IMR-90 (cell line): ENCODE results near the gene SPAG16. TPM values are rescaled to one million over a fixed set of nuclear protein-coding genes. Genes with fewer than 3 reads are reported as not detected.
A peak's percentile ranks its signal among the peaks of the same experiment; 100 is the strongest.

Experiments
- ATAC-seq: fragments of 200-7000 bp; cut with Tn5 transposase; 2 replicates; pipeline ENCODE4 v1.9.1; 2020; ENCODE audit warnings: low read depth, mild to moderate bottlenecking, moderate library complexity
- BruUV-seq: library from RNA; stranded (reverse); fragments of 400-500 nt; replicated peaks from 2 replicates; lab custom pipeline; 2021; lab: Mats Ljungman, UMichigan
- CTCF ChIA-PET: fragments of 300-600 bp; formaldehyde crosslinking; extraction: SDS; loops from one replicate; lab custom pipeline; 2021; ENCODE audit warnings: antibody characterized with exemption; lab: Yijun Ruan, JAX
- POLR2A ChIA-PET: fragments of 300-600 bp; sonication (Branson Sonifier 250); formaldehyde crosslinking; loops from one replicate; lab custom pipeline; 2022; ENCODE audit warnings: antibody characterized with exemption; ENCODE audit not compliant: unreplicated experiment; lab: Charles Lee
- DNase-seq: peaks from one replicate; pipeline ENCODE4 v3.0.0; 2013
- H2AFZ ChIP-seq: replicated peaks from 2 replicates; pipeline ENCODE3; 2013; ENCODE audit warnings: low read length, mild to moderate bottlenecking; ENCODE audit not compliant: poor library complexity
- H2AK5ac ChIP-seq: 2 replicates; pipeline ENCODE4 v1.6.1; 2013; ENCODE audit warnings: low read depth, low read length, inconsistent platforms
- H2AK9ac ChIP-seq: replicated peaks from 2 replicates; pipeline ENCODE3; 2013; ENCODE audit warnings: mild to moderate bottlenecking, low read depth, low read length, moderate library complexity; ENCODE audit not compliant: poor library complexity
- H2BK120ac ChIP-seq: 2 replicates; pipeline ENCODE4 v1.6.1; 2013; ENCODE audit warnings: low read depth, low read length, inconsistent platforms
- H2BK15ac ChIP-seq: 3 replicates; pipeline ENCODE4 v1.6.1; 2013; ENCODE audit warnings: low read depth, low read length, inconsistent platforms
- H2BK20ac ChIP-seq: 2 replicates; pipeline ENCODE4 v1.6.1; 2013; ENCODE audit warnings: low read depth, mild to moderate bottlenecking, inconsistent platforms, low read length, moderate library complexity
- H2BK5ac ChIP-seq: 2 replicates; pipeline ENCODE4 v1.6.1; 2013; ENCODE audit warnings: mild to moderate bottlenecking, low read depth, low read length, inconsistent platforms; ENCODE audit not compliant: poor library complexity, severe bottlenecking
- H3K14ac ChIP-seq: replicated peaks from 2 replicates; pipeline ENCODE4 v1.6.1; 2013; ENCODE audit warnings: low read depth, low read length, inconsistent platforms
- H3K18ac ChIP-seq: 2 replicates; pipeline ENCODE4 v1.6.1; 2013; ENCODE audit warnings: low read depth, low read length, control low read depth
- H3K23ac ChIP-seq: 2 replicates; pipeline ENCODE4 v1.6.1; 2013; ENCODE audit warnings: low read depth, low read length, inconsistent platforms
- H3K27ac ChIP-seq: 2 replicates; pipeline ENCODE4 v1.5.1; 2013; ENCODE audit warnings: mild to moderate bottlenecking, control low read depth, low read length; ENCODE audit not compliant: insufficient read depth
- H3K27me3 ChIP-seq: 2 replicates; pipeline ENCODE4 v1.6.1; 2013; ENCODE audit warnings: low read length; ENCODE audit not compliant: control insufficient read depth, insufficient read depth
- H3K36me3 ChIP-seq: 2 replicates; pipeline ENCODE4 v1.6.1; 2013; ENCODE audit warnings: low read length, mixed read lengths; ENCODE audit not compliant: control insufficient read depth, insufficient read depth
- H3K4ac ChIP-seq: 2 replicates; pipeline ENCODE4 v1.6.1; 2013; ENCODE audit warnings: low read depth, low read length, inconsistent platforms
- H3K4me1 ChIP-seq: 2 replicates; pipeline ENCODE4 v1.6.1; 2013; ENCODE audit warnings: low read length, mixed read lengths; ENCODE audit not compliant: control insufficient read depth, insufficient read depth
- H3K4me2 ChIP-seq: 2 replicates; pipeline ENCODE4 v1.6.1; 2013; ENCODE audit warnings: low read depth, mild to moderate bottlenecking, control low read depth, low read length, moderate library complexity
- H3K4me3 ChIP-seq: 2 replicates; pipeline ENCODE4 v1.5.1; 2013; ENCODE audit warnings: low read depth, mild to moderate bottlenecking, control low read depth, low read length, moderate library complexity; ENCODE audit not compliant: insufficient read depth
- H3K56ac ChIP-seq: 2 replicates; pipeline ENCODE4 v1.6.1; 2013; ENCODE audit warnings: low read length, inconsistent platforms; ENCODE audit not compliant: insufficient read depth; ENCODE audit errors: extremely low read depth
- H3K79me1 ChIP-seq, 2 experiments: 2 replicates each; pipeline ENCODE4 v1.6.1; 2013; ENCODE audit warnings: low read length in 2 of 2, inconsistent platforms in 1 of 2, low read depth in 1 of 2
- H3K9ac ChIP-seq: 2 replicates; pipeline ENCODE4 v1.6.1; 2013; ENCODE audit warnings: low read depth, low read length, control low read depth
- H3K9me1 ChIP-seq: 2 replicates; pipeline ENCODE4 v1.6.1; 2013; ENCODE audit warnings: low read length, inconsistent platforms; ENCODE audit not compliant: insufficient read depth
- H3K9me3 ChIP-seq: 2 replicates; pipeline ENCODE4 v1.6.1; 2013; ENCODE audit warnings: low read length; ENCODE audit not compliant: control insufficient read depth, insufficient read depth
- H4K20me1 ChIP-seq: 2 replicates; pipeline ENCODE4 v1.6.1; 2013; ENCODE audit warnings: low read length, inconsistent platforms; ENCODE audit not compliant: insufficient read depth
- H4K5ac ChIP-seq: 2 replicates; pipeline ENCODE4 v1.6.1; 2013; ENCODE audit warnings: mild to moderate bottlenecking, low read depth, low read length, control low read depth
- H4K8ac ChIP-seq, 2 experiments: 2 replicates each; pipeline ENCODE4 v1.6.1; 2013; ENCODE audit warnings: low read depth in 2 of 2, low read length in 2 of 2, control low read depth in 1 of 2, inconsistent platforms in 1 of 2
- H4K91ac ChIP-seq: 2 replicates; pipeline ENCODE4 v1.6.1; 2013; ENCODE audit warnings: low read depth, low read length, inconsistent platforms; ENCODE audit not compliant: insufficient read depth
- BHLHE40 ChIP-seq: fragments of 150-350 bp; IDR thresholded peaks from 2 replicates; pipeline ENCODE4 v1.6.1; 2016; ENCODE audit warnings: mild to moderate bottlenecking, low read depth, low read length
- CEBPB ChIP-seq: IDR thresholded peaks from 2 replicates; pipeline ENCODE4 v1.6.1; 2012; ENCODE audit warnings: low read depth, low read length, improper control_type of control experiment
- CHD1 ChIP-seq: IDR thresholded peaks from 2 replicates; pipeline ENCODE4 v1.6.1; 2012; ENCODE audit warnings: low read depth, low read length, improper control_type of control experiment
- FOS ChIP-seq: fragments of 150-350 bp; IDR thresholded peaks from 2 replicates; pipeline ENCODE4 v1.6.1; 2016; ENCODE audit warnings: low read depth, low read length
- MAFK ChIP-seq: IDR thresholded peaks from 2 replicates; pipeline ENCODE4 v1.6.1; 2012; ENCODE audit warnings: low read depth, low read length, improper control_type of control experiment
- MAZ ChIP-seq: IDR thresholded peaks from 2 replicates; pipeline ENCODE4 v1.6.1; 2012; ENCODE audit warnings: low read depth, mild to moderate bottlenecking, low read length, improper control_type of control experiment, moderate library complexity, borderline replicate concordance
- MXI1 ChIP-seq: IDR thresholded peaks from 2 replicates; pipeline ENCODE4 v1.6.1; 2012; ENCODE audit warnings: low read depth, mild to moderate bottlenecking, low read length, moderate library complexity, borderline replicate concordance
- NFE2L2 ChIP-seq: fragments of 150-350 bp; IDR thresholded peaks from 2 replicates; pipeline ENCODE4 v1.6.1; 2016; ENCODE audit warnings: low read depth, mild to moderate bottlenecking, low read length
- POLR2A ChIP-seq: IDR thresholded peaks from 2 replicates; pipeline ENCODE4 v1.6.1; 2012; ENCODE audit warnings: mild to moderate bottlenecking, low read depth, low read length
- RAD21 ChIP-seq: IDR thresholded peaks from 2 replicates; pipeline ENCODE4 v1.6.1; 2012; ENCODE audit warnings: low read length, improper control_type of control experiment
- RCOR1 ChIP-seq: IDR thresholded peaks from 2 replicates; pipeline ENCODE4 v1.6.1; 2012; ENCODE audit warnings: mild to moderate bottlenecking, low read length, improper control_type of control experiment; ENCODE audit not compliant: insufficient replicate concordance
- RFX5 ChIP-seq: IDR thresholded peaks from 2 replicates; pipeline ENCODE4 v1.8.0; 2012; ENCODE audit warnings: low read depth, mild to moderate bottlenecking, low read length, moderate library complexity
- SMC3 ChIP-seq: fragments of 150-350 bp; IDR thresholded peaks from 2 replicates; pipeline ENCODE4 v1.6.1; 2016; ENCODE audit warnings: low read depth, mild to moderate bottlenecking, antibody characterized with exemption, low read length, moderate library complexity
- WGBS, 2 experiments: methylation state at CpG; one replicate each; pipeline versions ENCODE4 v1.1.5 to v1.1.7; 2013; ENCODE audit warnings: missing lambda C conversion rate in 2 of 2; ENCODE audit not compliant: insufficient read length in 1 of 2; ENCODE audit errors: extremely low coverage in 2 of 2; 5-methylcytosine and 5-hydroxymethylcytosine counted together
- dilution Hi-C: fragments of 300-500 bp; cut with HindIII; formaldehyde crosslinking; loops from one replicate; pipeline ENCODE4 v1.14.3; 2018; ENCODE audit warnings: low sequenced_read_pairs; ENCODE audit not compliant: unreplicated experiment
- in situ Hi-C: fragments of 300-500 bp; cut with MboI; formaldehyde crosslinking; loops from 3 replicates; pipeline ENCODE4 v1.14.3; 2019; ENCODE audit warnings: low sequenced_read_pairs, inconsistent platforms, mixed read lengths
- intact Hi-C: fragments of 100-400 bp; cut with micrococcal nuclease; formaldehyde crosslinking; loops from 2 replicates; pipeline ENCODE4 v1.10.0; 2022
- polyA plus RNA-seq, 3 experiments: library from polyadenylated mRNA; depleted of rRNA; stranded (reverse); fragments of >200 nt; gene quantifications; 2 replicates each; pipeline ENCODE4 v1.2.3, GENCODE V29; 2012; ENCODE audit warnings: low replicate concordance in 1 of 3
- total RNA-seq: library from RNA; depleted of rRNA; stranded (reverse); fragments of >200 nt; gene quantifications from 2 replicates; pipeline ENCODE4 v1.2.3, GENCODE V29; 2012
- TF ChIP-seq, protein P1 (sequence below): fragments of 150-350 bp; IDR thresholded peaks from 2 replicates; pipeline ENCODE4 v1.6.1; 2016; ENCODE audit warnings: low read depth, mild to moderate bottlenecking, low read length, moderate library complexity, borderline replicate concordance
- TF ChIP-seq, protein P2 (sequence below): conservative IDR thresholded peaks from 2 replicates; pipeline ENCODE4 v1.5.1; 2012; ENCODE audit warnings: mild to moderate bottlenecking, low read depth, low read length, improper control_type of control experiment
- TF ChIP-seq, protein P3 (sequence below): fragments of 150-350 bp; IDR thresholded peaks from 2 replicates; pipeline ENCODE4 v1.6.1; 2017; ENCODE audit warnings: mild to moderate bottlenecking, antibody characterized with exemption, low read length, low read depth

The SPAG16 gene
- total and polyA plus RNA-seq, 2 of the 4 experiments (the other 2 are of a cell fraction) = 7.3 to 13.5 TPM

DNA sequence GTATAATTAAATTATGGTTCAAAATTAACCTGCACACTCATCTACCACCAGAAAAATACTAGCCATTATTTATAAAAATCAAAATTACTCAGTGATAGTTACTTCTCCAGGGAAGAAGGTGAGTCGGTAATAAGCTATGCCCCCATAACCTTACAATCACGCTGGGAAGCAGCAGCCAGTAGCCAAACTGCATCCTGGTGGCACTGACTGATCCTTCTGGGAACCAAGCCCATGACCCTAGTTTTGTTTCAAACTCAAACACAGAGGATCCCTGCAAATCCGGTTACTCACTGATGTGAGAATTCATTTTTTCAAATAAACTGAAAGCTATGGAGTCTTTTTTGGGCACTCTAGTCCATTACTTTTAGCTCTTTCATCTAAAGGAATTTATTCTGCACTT, 1038.4 kb downstream of the SPAG16 start:
- WGBS, 2 experiments = no CpG with 5 or more reads among the region's 3 CpGs
- H3K23ac ChIP-seq = no peak overlapping the region
- intact Hi-C loops (no loop called here), in situ Hi-C loops (no loop called here), dilution Hi-C loops (no loop called here)
- H4K5ac ChIP-seq = no peak overlapping the region
- no peak overlapping the region for H2BK120ac ChIP-seq
- no peaks in the 10 kb centered on the region for H3K79me1 ChIP-seq
- no peak overlapping the region for H3K4ac ChIP-seq
- no peaks in the 10 kb centered on the region for H4K20me1 ChIP-seq
- no peaks in the 10 kb centered on the region for H3K27me3 ChIP-seq
- H3K9ac ChIP-seq = no peak overlapping the region
- H2BK15ac ChIP-seq = no peak overlapping the region
- no peak overlapping the region for H4K91ac ChIP-seq
- BruUV-seq = no TSS peak
- no peak overlapping the region for H4K8ac ChIP-seq
- DNase-seq (peak; percentile 62), ATAC-seq (peak; percentile 42; the same call in 1 of the 2 replicates)
- no peak overlapping the region for H2AK9ac ChIP-seq
- H3K36me3 ChIP-seq = no peaks in the 10 kb centered on the region
- H3K4me1 ChIP-seq = no peaks in the 10 kb centered on the region
- H2AFZ ChIP-seq = no peak overlapping the region
- no peaks in the 10 kb centered on the region for H3K9me1 ChIP-seq
- no peaks in the 10 kb centered on the region for H3K9me3 ChIP-seq
- H3K4me2 ChIP-seq = no peak overlapping the region
- H2BK5ac ChIP-seq = no peak overlapping the region
- ChIA-PET POLR2A (no interaction called here), CTCF (no interaction called here)
- H3K56ac ChIP-seq = no peak overlapping the region
- TF ChIP-seq NFE2L2 (no peak), RAD21 (no peak), POLR2A (no peak), BHLHE40 (no peak), FOS (no peak), MAZ (no peak), MAFK (no peak), RFX5 (no peak), CHD1 (no peak), MXI1 (no peak), SMC3 (no peak), RCOR1 (no peak), CEBPB (no peak)
- TF ChIP-seq, protein P1, sequence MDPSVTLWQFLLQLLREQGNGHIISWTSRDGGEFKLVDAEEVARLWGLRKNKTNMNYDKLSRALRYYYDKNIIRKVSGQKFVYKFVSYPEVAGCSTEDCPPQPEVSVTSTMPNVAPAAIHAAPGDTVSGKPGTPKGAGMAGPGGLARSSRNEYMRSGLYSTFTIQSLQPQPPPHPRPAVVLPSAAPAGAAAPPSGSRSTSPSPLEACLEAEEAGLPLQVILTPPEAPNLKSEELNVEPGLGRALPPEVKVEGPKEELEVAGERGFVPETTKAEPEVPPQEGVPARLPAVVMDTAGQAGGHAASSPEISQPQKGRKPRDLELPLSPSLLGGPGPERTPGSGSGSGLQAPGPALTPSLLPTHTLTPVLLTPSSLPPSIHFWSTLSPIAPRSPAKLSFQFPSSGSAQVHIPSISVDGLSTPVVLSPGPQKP = no peak
- TF ChIP-seq, protein P2, sequence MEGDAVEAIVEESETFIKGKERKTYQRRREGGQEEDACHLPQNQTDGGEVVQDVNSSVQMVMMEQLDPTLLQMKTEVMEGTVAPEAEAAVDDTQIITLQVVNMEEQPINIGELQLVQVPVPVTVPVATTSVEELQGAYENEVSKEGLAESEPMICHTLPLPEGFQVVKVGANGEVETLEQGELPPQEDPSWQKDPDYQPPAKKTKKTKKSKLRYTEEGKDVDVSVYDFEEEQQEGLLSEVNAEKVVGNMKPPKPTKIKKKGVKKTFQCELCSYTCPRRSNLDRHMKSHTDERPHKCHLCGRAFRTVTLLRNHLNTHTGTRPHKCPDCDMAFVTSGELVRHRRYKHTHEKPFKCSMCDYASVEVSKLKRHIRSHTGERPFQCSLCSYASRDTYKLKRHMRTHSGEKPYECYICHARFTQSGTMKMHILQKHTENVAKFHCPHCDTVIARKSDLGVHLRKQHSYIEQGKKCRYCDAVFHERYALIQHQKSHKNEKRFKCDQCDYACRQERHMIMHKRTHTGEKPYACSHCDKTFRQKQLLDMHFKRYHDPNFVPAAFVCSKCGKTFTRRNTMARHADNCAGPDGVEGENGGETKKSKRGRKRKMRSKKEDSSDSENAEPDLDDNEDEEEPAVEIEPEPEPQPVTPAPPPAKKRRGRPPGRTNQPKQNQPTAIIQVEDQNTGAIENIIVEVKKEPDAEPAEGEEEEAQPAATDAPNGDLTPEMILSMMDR = no peak
- TF ChIP-seq, protein P3, sequence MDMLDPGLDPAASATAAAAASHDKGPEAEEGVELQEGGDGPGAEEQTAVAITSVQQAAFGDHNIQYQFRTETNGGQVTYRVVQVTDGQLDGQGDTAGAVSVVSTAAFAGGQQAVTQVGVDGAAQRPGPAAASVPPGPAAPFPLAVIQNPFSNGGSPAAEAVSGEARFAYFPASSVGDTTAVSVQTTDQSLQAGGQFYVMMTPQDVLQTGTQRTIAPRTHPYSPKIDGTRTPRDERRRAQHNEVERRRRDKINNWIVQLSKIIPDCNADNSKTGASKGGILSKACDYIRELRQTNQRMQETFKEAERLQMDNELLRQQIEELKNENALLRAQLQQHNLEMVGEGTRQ = no peak
- no peak overlapping the region for H3K27ac ChIP-seq
- H2BK20ac ChIP-seq = no peak overlapping the region
- no peak overlapping the region for H3K14ac ChIP-seq
- no peak overlapping the region for H3K4me3 ChIP-seq
- no peak overlapping the region for H3K18ac ChIP-seq
- no peak overlapping the region for H2AK5ac ChIP-seq
